Stomach smooth muscle (tissue), 2 donors: ENCODE data around the gene SLC34A3.
"Not testable (repeated sequence)": the region's sequence is repeated elsewhere in the genome, so short reads cannot be mapped to it uniquely, and the experiment has no call there.

ENCODE experiments used
- H3K27ac ChIP-seq: one replicate; pipeline ENCODE4 v1.7.0; 2013; ENCODE audit warnings: mild to moderate bottlenecking, low read length, inconsistent platforms
- H3K27me3 ChIP-seq, 2 donors: one replicate each; pipeline ENCODE4 v1.7.0; 2013; ENCODE audit warnings: low read length in 2 of 2; ENCODE audit not compliant: insufficient read depth in 2 of 2, control insufficient read depth in 1 of 2
- H3K36me3 ChIP-seq, 2 donors: one replicate each; pipeline ENCODE4 v1.7.0; 2013; ENCODE audit warnings: low read length in 2 of 2; ENCODE audit not compliant: control insufficient read depth in 2 of 2, insufficient read depth in 2 of 2
- H3K4me1 ChIP-seq: one replicate; pipeline ENCODE4 v1.7.0; 2013; ENCODE audit warnings: low read length; ENCODE audit not compliant: control insufficient read depth, insufficient read depth
- H3K4me3 ChIP-seq, 2 donors: one replicate each; pipeline ENCODE4 v1.7.0; 2013; ENCODE audit warnings: low read length in 2 of 2
- H3K9ac ChIP-seq, 2 donors: one replicate each; pipeline ENCODE4 v1.7.0; 2013; ENCODE audit warnings: low read length in 2 of 2, mild to moderate bottlenecking in 1 of 2
- H3K9me3 ChIP-seq, 2 donors: one replicate each; pipeline ENCODE4 v1.7.0; 2013; ENCODE audit warnings: low read length in 2 of 2; ENCODE audit not compliant: control insufficient read depth in 2 of 2
- donor health status: healthy.
- donor health status: Pancreatic carcinoma.

Gene SLC34A3

GRCh38 chr9:137233143-137233980 is 2.7 kb downstream of the SLC34A3 start:
- peaks cover 21% of the 10 kb centered on the region for H3K4me1 ChIP-seq
- no peak overlapping the region for H3K9ac ChIP-seq
- H3K4me3 ChIP-seq, result no peak overlapping the region
- H3K9me3 ChIP-seq, result no peaks in the 10 kb centered on the region
- no peaks in the 10 kb centered on the region for H3K36me3 ChIP-seq
- H3K27ac ChIP-seq, result no peak overlapping the region
- H3K27me3 ChIP-seq, result peaks cover 43 to 52% of the 10 kb centered on the region in 2 donors

GRCh38 chr9:137234055-137234697 is 3.5 kb downstream of the SLC34A3 start:
- Histone ChIP-seq H3K4me1 (peaks cover 28% of the 10 kb centered on the region), H3K27ac (no peak overlapping the region), H3K9me3 (no peaks in the 10 kb centered on the region), H3K9ac (no peak overlapping the region), H3K36me3 (no peaks in the 10 kb centered on the region), H3K4me3 (no peak overlapping the region), H3K27me3 (peaks cover 36 to 44% of the 10 kb centered on the region in 2 donors)

- H3K9ac ChIP-seq, result no peak overlapping the region
- H3K27me3 ChIP-seq, result peaks cover 31 to 36% of the 10 kb centered on the region in 2 donors
- no peaks in the 10 kb centered on the region for H3K9me3 ChIP-seq
- peaks cover 28% of the 10 kb centered on the region for H3K4me1 ChIP-seq
- no peak overlapping the region for H3K4me3 ChIP-seq
- H3K36me3 ChIP-seq, result no peaks in the 10 kb centered on the region
- H3K27ac ChIP-seq, result no peak overlapping the region
Observed at GRCh38 chr9:137234758-137235423, 4.2 kb downstream of the SLC34A3 start.

- Histone ChIP-seq H3K27me3 (peaks cover 27 to 30% of the 10 kb centered on the region in 2 donors), H3K36me3 (no peaks in the 10 kb centered on the region), H3K9ac (peak overlapping the region in 1 of 2 donors; percentile 22), H3K27ac (no peak overlapping the region), H3K4me1 (peaks cover 33% of the 10 kb centered on the region), H3K4me3 (peak overlapping the region; percentile 51 to 60), H3K9me3 (no peaks in the 10 kb centered on the region)
Observed at GRCh38 chr9:137235424-137236237, 4.9 kb downstream of the SLC34A3 start.

GRCh38 chr9:137236238-137236935 is 5.7 kb downstream of the SLC34A3 start:
- Histone ChIP-seq H3K9me3 (no peaks in the 10 kb centered on the region), H3K27ac (no peak overlapping the region), H3K27me3 (peaks cover 22 to 23% of the 10 kb centered on the region in 2 donors), H3K4me1 (peaks cover 33% of the 10 kb centered on the region), H3K9ac (peak overlapping the region; percentile 21 to 22), H3K4me3 (peak overlapping the region; percentile 51 to 60), H3K36me3 (no peaks in the 10 kb centered on the region)

GRCh38 chr9:137236936-137237421 is 6.3 kb downstream of the SLC34A3 start:
- Histone ChIP-seq H3K27me3 (peaks cover 17% of the 10 kb centered on the region in 2 donors), H3K27ac (no peak overlapping the region), H3K4me1 (peaks cover 37% of the 10 kb centered on the region), H3K9me3 (no peaks in the 10 kb centered on the region), H3K36me3 (peaks cover 0 to under 1% of the 10 kb centered on the region in 2 donors), H3K4me3 (peak overlapping the region in 1 of 2 donors; percentile 35), H3K9ac (no peak overlapping the region)

- no peak overlapping the region for H3K27ac ChIP-seq
- H3K9ac ChIP-seq, result no peak overlapping the region
Observed at GRCh38 chr9:137237759-137238726, 7.3 kb downstream of the SLC34A3 start.

GRCh38 chr9:137239541-137240200 is 9.0 kb downstream of the SLC34A3 start:
- not testable (repeated sequence) for H3K9me3 ChIP-seq, H3K27me3 ChIP-seq
- Histone ChIP-seq H3K36me3 (peaks cover 10 to 16% of the 10 kb centered on the region in 2 donors), H3K9ac (peak overlapping the region; percentile 29 to 66), H3K4me1 (peaks cover 57% of the 10 kb centered on the region), H3K4me3 (peak overlapping the region; percentile 69 to 84), H3K27ac (peak overlapping the region; percentile 88)

More at GRCh38 chr9:137237759-137238726, 7.3 kb downstream of the SLC34A3 start:
- no peaks in the 10 kb centered on the region for H3K9me3 ChIP-seq
- peaks cover 9 to 15% of the 10 kb centered on the region in 2 donors for H3K27me3 ChIP-seq
- no peak overlapping the region for H3K4me3 ChIP-seq
- H3K36me3 ChIP-seq, result peaks cover 6 to 10% of the 10 kb centered on the region in 2 donors
- H3K4me1 ChIP-seq, result peaks cover 47% of the 10 kb centered on the region
